GM18517 (cell line): Measurements from ENCODE around the gene CNOT8.
"Not testable (repeated sequence)": the region's sequence is repeated elsewhere in the genome, so short reads cannot be mapped to it uniquely, and the experiment has no call there.

Experiments
- ATAC-seq: cut with Tn5 transposase; IDR thresholded peaks from one replicate; pipeline ENCODE4 v1.9.1; 2021; ENCODE audit warnings: mild to moderate bottlenecking, moderate library complexity; ENCODE audit not compliant: unreplicated experiment

Gene CNOT8

DNA sequence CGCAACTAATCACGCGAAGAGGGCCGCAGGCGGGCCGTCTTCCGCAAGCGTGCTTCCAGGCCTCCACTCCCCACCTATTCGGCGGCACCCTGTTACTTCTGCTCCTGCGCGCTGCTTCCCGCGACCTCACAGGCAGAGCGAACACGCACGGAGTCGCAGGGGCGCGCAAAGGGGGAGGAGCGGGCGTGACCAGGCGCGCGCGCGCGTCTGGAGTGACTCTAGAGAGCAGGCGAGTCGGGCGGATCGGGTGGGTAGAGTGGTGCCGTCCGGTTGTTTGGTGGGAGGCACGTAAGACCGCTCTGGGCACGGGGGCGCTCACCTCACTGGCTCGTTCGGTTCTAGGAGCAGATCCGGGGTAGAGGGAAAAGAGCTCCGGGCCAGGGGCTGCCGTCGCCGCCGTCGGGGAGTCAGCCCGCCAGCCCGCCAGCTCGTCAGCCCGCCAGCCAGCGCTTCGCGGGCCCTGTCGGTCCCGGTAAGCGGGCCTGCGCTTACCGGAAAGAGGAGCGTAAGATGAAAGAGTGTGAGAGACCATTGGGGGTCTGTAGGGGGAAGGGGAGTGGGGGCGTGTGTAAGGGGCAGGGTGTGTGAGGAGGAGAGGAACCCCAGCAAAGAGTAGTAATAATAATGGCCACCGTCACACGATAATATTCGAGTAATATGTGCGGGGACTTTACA, at the start of gene CNOT8:
Gene CNOT8, plus strand, starts transcription at position 331 of the 675 bp plus-strand sequence. CDS start 4,652 bp downstream, outside the sequence.
- peak; percentile 68 for ATAC-seq

DNA sequence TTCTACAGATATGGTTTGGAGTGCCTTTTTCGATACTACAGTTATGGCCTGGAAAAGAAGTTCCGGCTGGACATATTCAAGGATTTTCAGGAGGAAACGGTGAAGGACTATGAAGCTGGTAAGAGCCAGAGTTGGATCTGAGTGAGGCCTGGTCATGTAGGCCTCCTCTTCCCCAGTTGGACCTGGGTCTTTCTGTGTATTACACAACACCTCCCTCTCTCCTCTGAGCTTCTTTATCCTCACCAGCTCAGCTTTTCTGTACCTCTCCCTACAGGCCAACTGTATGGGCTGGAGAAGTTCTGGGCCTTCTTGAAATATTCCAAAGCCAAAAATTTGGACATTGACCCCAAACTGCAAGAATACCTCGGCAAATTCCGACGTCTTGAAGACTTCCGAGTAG, 47.2 kb upstream of the CNOT8 start:
- ATAC-seq: no peak

DNA sequence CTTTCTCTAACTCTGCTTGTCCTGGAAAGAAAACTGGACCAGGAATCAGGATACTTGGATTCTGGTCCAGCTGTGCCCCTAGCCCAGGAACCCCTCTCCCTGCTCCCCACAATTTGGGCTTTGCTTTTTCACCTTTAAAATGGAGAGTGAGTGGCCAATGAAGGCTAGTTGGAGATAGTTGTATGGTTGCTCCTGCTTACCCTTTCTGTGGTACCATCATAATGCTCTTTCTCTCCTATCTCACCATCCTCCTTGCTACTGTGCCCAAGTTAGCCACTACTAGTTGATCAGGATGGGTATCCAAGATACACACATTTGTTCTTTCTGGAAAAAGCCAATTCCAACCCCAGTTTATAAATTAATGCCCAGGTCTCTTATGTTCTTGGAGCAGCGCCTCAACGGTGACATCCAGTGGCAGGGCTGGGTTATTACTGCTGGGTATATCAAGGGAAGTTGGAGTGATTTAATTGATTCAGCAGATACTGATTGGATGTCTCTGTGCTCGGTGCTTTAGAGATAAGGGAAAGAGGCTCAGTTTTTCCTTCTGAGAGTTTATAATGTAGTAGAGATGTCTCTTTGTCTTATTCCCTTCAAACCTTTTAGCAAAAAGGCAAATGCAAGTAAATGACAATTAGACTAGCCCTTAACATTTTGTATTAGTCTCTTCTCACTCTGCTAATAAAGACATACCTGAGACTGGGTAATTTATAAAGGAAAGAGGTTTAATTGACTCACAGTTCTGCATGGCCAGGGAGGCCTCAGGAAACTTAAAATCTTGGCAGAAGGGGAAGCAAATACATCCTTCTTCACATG, 46.6 kb upstream of the CNOT8 start:
- ATAC-seq: peak; percentile 73

DNA sequence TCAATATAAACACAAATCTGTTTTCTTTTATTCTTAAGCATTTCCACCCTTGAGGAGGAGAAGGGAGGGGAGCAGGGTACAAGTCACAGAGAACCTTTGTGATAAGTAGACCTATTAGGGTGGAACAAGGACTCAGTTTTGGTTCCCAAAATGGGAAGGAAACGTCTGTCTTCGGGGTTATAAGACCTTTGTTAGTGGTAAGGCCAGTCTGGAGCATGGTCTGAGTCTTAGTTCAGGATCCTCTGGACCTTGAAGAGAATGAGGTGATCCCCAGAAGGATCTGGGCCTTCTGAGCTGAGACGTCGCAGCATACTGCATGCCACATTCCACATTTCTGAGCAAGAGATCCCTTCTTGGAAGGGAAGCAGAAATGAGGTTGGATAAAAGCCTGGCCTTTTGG, 45.3 kb upstream of the CNOT8 start:
- no peak for ATAC-seq

DNA sequence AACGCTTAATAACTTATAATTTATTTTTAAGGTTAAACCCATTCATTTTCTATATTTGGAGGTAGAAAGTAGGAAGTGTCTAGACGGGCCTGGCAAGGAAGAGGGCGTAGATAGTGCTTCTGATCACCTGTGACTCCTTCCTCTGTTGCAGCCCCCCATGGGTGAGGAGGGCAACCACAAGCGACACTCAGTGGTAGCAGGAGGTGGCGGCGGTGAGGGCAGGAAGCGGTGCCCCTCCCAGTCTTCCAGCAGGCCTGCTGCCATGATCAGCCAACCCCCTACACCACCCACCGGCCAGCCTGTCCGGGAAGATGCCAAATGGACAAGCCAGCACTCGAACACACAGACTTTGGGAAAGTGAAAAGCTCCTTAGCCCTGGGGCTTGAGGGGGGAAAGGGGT, 44.7 kb upstream of the CNOT8 start:
- no peak for ATAC-seq

DNA sequence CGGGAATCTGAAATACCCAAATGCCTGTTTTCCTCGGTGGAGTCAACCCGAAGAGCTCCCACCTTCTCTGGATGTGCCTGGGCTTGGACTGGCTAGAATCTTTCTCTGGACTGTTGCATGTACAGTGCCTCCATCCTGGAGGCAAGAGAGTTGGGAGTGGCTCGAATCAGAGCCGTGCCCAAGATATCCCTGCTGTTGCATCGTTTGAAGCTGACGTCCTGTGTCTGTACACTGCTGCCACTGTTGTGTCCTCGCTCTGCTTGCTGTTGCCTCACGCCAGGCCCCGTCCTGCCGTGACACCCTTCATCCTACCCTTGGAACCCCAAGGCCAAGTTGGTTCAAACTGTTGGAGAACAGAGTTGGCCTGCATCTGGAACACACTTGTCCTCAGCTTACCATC, 43.4 kb upstream of the CNOT8 start:
- ATAC-seq: no peak

DNA sequence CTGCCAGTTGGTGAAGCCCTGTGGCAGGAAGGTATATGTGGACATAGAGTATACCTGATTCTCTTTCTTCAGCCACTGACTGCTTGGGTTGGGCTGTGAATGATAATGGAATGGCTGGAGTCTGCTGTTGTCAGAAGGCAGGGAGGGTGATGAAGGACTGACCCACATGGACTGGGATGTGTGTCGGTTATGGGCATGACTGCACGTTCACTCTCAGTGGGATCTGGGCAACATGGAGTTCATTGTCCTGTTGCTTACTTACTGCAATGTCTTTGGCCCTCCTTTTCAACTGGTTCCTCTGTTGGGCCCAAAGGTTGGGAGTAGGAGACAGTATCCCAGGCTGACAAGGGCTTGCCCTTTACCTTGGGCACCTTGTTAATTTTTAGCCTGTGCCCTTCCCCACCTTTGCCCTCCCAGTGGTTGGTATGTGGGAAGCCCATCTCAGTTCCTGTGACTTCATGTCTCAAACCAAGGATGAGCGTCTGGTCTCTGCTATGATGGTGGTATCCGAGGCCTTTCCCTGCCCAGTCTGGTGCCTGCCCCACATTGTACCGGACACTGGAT, 42.7 kb upstream of the CNOT8 start:
- ATAC-seq: no peak

DNA sequence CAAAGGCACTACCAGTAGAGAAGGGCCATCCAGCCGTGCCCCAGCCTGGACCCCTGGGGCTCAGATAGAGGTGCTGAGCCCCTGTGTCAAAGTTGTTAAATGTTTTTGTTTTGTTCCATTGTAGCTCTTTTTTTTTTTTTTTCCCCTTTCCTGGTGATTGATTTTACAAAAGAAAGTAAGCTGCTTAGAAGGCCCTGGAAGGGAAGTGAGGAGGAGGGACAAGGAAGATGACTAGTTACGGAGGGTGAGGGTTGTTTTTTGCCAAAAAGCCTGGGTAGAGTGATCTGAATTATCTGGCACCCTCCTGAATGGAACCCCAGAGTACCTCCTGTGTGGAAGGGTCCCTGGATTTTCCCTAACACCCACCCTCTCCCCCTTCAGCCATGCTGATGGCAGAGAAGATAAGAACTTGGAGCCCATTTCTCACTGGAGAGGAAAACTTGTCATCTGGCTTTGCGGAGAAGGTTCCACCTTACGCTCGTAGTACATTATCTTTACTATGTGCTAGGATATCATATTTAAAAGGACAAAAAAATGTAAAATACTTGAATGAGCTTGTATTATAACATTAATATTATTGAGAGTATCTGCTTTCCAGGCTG, 41.4 kb upstream of the CNOT8 start:
- no peak for ATAC-seq

DNA sequence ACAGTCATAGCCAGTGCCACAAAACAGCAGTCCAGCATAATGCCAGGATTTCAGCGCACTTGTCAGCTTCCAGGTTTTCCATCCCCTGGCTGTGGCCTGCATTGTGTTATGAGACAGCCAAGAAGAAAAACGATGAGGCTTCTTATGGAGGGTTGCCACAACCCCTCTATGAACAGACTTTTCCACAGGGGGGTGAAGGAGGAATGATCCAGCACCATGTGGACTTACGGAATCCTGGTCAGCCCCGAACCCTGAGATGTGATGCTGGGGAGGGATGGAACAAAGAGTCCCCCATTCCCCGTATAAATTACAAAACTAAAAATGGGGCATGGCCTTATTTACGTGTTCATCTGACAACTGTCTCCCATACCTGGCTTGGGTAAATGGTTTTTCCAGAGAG, 40.6 kb upstream of the CNOT8 start:
- ATAC-seq: no peak

DNA sequence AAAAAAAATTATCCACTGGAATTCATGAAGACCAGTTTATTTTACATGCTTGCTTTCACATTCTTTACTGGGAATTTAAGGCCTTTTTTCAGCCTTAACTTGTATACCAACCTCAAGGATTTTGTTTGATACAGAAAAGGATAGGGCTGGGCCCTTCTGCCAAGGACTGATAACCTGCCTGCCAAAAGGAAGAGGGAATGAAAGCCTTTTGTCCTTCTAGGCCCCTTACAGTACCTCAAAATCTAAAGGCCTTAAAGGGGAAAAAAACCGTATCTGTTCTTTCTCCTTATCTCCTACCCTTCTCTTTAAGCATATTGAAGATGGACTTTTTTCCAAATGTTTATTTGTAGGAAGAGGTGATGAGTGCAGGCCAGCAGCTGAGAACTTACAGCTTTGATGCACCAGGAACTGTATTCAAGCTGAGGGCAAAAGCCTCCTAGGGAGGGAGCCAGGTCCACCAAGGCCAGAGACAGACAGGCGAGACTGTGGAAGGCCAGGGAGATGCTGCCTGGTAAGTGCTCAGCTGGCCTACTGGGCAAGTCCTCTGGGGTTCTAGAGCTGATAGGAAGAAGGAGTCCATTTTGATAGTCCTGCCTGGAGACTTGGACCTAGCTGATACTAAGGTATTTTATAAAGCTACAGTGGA, 39.8 kb upstream of the CNOT8 start:
- ATAC-seq: no peak

DNA sequence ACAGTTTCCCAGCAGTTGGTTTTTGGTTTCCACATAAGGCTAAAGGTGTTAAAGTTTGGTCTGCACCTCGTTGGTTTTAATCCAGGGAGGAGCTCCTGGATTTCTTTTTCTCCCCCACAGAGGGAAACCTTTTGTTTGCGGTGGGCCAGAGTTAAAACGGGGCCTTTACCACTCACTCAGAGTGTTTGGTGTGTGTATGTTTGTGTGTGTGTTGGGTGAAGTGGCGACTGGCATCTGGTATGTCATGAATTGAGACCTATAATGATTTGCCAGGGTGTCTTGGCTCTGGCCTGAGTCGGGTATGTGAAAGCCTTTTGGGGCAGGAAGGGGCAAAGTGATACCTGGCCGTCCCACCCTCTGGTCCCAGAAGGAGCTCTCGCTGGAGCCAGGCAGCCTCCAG, 38.9 kb upstream of the CNOT8 start:
- ATAC-seq: no peak

DNA sequence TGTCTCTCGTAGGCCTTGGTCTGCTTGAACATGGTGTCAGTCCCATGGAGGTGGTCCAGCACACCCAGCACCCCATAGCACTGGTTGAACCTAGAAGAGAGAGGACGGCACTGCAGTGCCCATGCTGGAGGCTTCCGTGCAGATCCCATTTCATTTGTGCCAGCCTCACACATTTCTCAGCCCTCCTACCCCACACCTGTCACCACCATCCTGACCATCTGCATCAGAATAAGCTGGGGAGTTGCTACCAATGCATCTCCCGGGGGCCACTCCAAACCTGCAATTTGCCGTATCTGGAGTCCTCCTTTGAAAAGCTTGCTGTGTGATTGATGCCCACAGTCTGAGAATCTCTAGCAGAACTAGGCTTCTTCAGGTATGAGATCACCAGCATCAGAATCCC, 38.0 kb upstream of the CNOT8 start:
- no peak for ATAC-seq

DNA sequence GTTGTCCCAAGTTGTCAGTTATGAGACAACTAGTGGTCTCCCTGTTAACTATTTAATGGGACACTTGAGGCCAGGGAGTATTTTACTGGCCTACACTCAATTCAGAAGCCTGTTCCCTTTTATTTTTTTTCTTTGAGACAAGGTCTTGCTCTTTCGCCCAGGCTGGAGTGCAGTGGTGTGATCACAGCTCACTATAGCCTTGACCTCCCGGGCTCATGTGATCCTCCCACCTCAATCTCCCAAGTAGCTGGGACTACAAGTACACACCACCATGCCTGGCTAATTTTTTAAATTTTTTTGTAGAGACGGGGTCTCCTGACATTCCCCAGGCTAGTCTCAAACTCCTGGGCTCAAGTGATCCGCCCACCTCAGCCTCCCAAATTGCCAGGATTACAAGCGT, 35.5 kb upstream of the CNOT8 start:
- ATAC-seq: not testable (repeated sequence)

DNA sequence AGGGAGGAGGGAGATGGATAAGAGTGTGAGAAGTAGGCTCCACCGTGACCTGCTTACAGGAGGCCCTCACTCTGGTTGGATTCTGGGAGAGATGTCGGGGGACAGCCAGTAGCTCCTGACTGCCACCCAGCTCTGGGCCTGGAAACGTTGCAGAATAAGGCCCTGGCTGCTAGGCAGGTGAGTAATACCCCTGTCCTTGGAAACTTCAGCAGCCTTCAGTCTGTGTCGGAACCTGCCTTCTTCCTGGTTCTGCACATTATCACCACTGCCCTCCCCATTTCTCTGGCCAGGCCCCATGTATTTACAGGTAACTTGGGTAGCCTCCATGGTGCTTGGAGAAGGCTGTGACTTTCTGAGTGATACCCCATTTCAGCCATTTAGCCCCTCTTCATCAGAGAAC, 34.8 kb upstream of the CNOT8 start:
- no peak for ATAC-seq

DNA sequence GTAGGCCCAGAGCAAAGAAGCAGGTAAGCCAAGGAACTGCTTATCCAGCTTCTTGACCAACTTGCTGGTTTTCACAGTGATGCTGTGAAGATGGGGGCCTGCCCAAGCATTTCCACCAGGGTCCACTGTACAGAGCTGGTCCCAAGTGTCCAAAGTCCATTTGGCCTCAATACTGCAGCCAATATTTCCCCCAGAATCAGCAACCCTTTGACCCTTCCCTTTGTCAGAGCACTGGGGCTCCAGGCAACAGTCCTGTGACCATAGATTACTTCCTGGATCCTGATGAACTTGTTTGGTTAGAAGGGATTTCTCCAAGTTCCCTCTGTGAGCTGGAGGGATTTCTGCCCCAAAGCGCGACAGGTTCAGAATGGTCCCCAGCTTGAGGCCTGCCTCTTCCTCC, 34.4 kb upstream of the CNOT8 start:
- ATAC-seq: no peak

DNA sequence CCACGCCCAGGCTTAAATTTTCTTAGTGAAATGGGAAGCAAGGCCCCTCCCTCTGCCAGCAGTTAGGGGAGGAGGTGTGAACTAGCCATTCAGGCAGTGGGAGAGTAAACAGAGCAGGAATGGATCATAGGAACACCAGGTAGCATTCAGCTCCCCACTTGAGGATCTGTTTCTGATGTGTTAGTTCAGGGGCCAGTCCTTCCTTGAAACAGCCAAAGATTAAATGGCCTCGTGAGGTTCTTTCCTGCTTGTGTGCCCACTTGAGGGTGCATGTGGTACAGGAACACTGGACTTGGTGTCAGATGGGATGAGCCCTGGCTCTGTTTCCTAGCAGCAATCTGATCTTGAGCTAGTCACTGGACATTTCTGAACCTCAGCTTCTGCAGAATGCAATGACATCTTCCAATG, 29.2 kb upstream of the CNOT8 start:
- no peak for ATAC-seq

DNA sequence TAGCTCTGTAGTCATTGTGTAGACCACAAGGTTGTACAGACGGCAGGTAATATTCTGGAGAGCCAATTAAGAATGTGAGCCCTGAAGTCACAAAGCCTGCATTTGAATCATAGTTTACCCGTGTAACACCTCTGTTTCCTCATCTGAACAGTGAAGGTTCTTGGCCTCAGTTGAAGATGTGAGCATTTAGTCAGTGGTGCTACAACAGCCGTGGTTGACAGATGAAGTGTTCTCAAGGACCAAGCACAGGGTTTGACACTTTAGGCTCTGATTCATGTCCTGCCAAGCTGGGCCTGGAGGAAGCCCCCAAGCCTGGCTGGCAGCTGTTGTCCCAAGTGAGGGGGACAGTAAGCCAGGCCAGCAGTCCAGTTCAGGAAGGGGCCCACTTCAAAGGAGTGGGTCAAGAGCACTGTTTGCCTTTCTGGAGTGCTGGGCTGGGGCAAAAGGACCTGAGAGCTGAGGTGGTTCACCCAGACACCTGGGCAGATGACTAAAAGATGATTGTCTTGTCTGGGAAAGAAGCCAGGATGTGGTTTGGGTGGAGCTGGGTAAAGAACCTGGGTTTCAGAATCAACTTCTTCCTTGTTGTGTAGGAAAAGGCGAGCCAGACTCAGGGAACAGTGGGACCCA, 28.7 kb upstream of the CNOT8 start:
- ATAC-seq: no peak

DNA sequence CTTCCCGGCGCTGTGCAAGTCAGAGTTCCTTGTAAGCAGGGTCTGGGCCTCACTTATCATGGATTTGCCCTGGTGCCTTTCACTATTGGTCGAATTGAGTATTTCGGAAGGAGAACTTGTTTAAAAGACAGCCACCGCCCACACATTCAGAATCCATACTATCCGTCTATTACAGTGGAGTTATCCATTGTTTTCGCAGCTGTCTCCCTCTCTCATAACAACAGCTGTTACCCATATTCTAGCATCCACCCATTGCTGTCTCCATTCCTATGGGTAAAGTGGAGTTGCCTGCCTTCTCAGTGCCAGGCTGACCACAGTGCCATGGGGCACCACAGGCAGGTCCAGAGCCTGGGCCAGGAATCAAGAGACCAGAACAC, 28.2 kb upstream of the CNOT8 start:
- ATAC-seq: no peak

DNA sequence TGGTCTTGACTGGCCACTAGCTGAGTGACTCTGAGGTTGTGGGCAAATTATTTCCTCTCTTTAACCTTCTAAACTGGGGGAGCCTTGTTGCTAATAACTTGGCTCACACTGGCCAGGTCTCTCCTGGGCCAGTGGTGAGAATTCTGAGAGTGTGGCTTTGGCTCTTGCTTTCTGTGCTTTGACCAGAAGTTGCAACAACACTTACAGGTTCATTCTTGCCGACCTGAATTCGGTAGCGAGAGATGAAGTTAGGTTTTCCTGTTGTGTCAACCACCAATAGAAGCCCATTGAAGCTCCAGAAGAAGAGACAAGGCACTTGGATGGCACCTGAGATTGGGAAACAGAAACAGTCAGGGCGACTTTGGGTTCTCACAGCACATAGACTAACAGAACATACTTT, 27.8 kb upstream of the CNOT8 start:
- ATAC-seq: no peak

DNA sequence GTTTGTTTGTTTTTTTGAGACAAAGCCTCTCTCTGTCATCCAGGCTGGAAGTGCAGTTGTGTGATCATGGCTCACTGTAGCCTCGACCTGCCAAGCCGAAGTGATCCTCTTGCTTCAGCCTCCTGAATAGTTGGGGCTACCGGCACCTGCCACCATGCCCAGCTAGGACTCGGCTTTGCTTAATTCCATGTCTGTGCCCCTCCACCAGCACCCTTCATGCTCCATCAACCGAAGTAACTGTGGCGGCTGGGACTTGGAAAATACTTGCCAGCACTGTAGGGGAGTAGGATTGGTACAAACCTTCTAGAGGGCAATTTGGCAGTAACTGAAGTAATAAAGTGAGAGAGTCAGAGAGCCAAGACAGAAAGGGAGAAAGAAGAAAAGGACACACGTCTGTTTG, 27.0 kb upstream of the CNOT8 start:
- ATAC-seq: no peak

DNA sequence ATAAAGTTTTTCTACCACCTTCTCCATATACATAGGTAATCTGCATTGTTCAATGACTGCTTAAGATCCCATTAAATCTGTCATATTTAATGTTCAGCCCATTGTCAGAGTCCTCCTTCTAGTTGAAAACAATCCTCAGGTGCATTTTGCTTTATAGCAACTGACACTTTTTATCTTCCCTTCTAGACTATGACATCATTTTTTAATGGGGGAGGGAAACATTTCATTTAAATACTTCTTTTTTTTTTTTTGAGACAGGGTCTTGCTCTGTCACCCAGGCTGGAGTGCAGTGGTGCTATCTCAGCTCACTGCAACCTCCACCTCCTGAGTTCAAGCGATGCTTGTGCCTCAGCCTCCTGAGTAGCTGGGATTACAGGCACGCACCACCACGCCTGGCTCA, 25.6 kb upstream of the CNOT8 start:
- ATAC-seq: not testable (repeated sequence)
